Mesenchymal stem cell (in vitro differentiated cells and primary cell): ENCODE data around the gene OPTC.

Experiments used
- DNase-seq: peaks from one replicate; pipeline ENCODE4 v3.0.0-alpha.2; 2013
- H2AFZ ChIP-seq: one replicate; pipeline ENCODE4 v1.6.1; 2013; ENCODE audit warnings: low read depth, mild to moderate bottlenecking, control low read depth, inconsistent platforms, low read length, moderate library complexity
- H2AK5ac ChIP-seq: 2 replicates; pipeline ENCODE4 v1.6.1; 2013; ENCODE audit warnings: low read length, moderate library complexity, mild to moderate bottlenecking, inconsistent platforms; ENCODE audit not compliant: severe bottlenecking
- H2BK120ac ChIP-seq: one replicate; pipeline ENCODE4 v1.6.1; 2013; ENCODE audit warnings: low read depth, mild to moderate bottlenecking, inconsistent platforms, low read length, moderate library complexity
- H2BK12ac ChIP-seq, 2 experiments: one replicate each; pipeline ENCODE4 v1.6.1; 2013; ENCODE audit warnings: inconsistent platforms in 2 of 2, low read length in 2 of 2, mild to moderate bottlenecking in 2 of 2, moderate library complexity in 2 of 2, control low read depth in 1 of 2
- H2BK15ac ChIP-seq: one replicate; pipeline ENCODE4 v1.6.1; 2013; ENCODE audit warnings: mild to moderate bottlenecking, low read depth, inconsistent platforms; ENCODE audit not compliant: poor library complexity, severe bottlenecking
- H2BK5ac ChIP-seq: 2 replicates; pipeline ENCODE4 v1.6.1; 2013; ENCODE audit warnings: low read depth, mild to moderate bottlenecking, low read length, control low read depth, inconsistent platforms; ENCODE audit not compliant: poor library complexity, severe bottlenecking
- H3K14ac ChIP-seq, 2 experiments: one replicate each; pipeline ENCODE4 v1.6.1; 2013; ENCODE audit warnings: inconsistent platforms in 2 of 2, low read length in 2 of 2, control low read depth in 1 of 2, mild to moderate bottlenecking in 1 of 2, moderate library complexity in 1 of 2
- H3K18ac ChIP-seq, 2 experiments: one replicate each; pipeline ENCODE4 v1.6.1; 2013; ENCODE audit warnings: inconsistent platforms in 2 of 2, low read length in 2 of 2, control low read depth in 1 of 2, low read depth in 1 of 2, mild to moderate bottlenecking in 1 of 2
- H3K23ac ChIP-seq, 2 experiments: one replicate each; pipeline ENCODE4 v1.6.1; 2013; ENCODE audit warnings: inconsistent platforms in 2 of 2, low read length in 2 of 2, mild to moderate bottlenecking in 2 of 2, moderate library complexity in 2 of 2, control low read depth in 1 of 2
- H3K27ac ChIP-seq: 2 replicates; pipeline ENCODE4 v1.5.1; 2013; ENCODE audit warnings: mild to moderate bottlenecking, moderate library complexity, low read length, control low read depth, inconsistent platforms; ENCODE audit not compliant: poor library complexity, severe bottlenecking
- H3K27me3 ChIP-seq, 2 experiments: 2 replicates each; pipeline versions ENCODE4 v1.6.1 to v1.7.0; 2013; ENCODE audit warnings: low read length in 2 of 2, mild to moderate bottlenecking in 2 of 2, moderate library complexity in 2 of 2, control low read depth in 1 of 2, inconsistent platforms in 1 of 2; ENCODE audit not compliant: control insufficient read depth in 1 of 2, insufficient read depth in 1 of 2
- H3K36me3 ChIP-seq, 2 experiments: 2 replicates each; pipeline versions ENCODE4 v1.6.1 to v1.7.0; 2013; ENCODE audit warnings: low read length in 2 of 2, control low read depth in 1 of 2, inconsistent platforms in 1 of 2, low read depth in 1 of 2, mild to moderate bottlenecking in 1 of 2; ENCODE audit not compliant: insufficient read depth in 2 of 2, control insufficient read depth in 1 of 2
- H3K4ac ChIP-seq, 2 experiments: one replicate each; pipeline ENCODE4 v1.6.1; 2013; ENCODE audit warnings: inconsistent platforms in 2 of 2, low read length in 2 of 2, mild to moderate bottlenecking in 2 of 2, moderate library complexity in 2 of 2, control low read depth in 1 of 2, low read depth in 1 of 2
- H3K4me1 ChIP-seq: 2 replicates; pipeline ENCODE4 v1.6.1; 2013; ENCODE audit warnings: low read depth, low read length, control low read depth; ENCODE audit not compliant: control insufficient read depth, insufficient read depth
- H3K4me2 ChIP-seq: 2 replicates; pipeline ENCODE4 v1.6.1; 2013; ENCODE audit warnings: low read length, mild to moderate bottlenecking, inconsistent platforms; ENCODE audit not compliant: poor library complexity, severe bottlenecking
- H3K4me3 ChIP-seq, 2 experiments: 2 replicates each; pipeline versions ENCODE4 v1.5.1 to v1.7.0; 2013; ENCODE audit warnings: low read length in 2 of 2, mild to moderate bottlenecking in 2 of 2, control low read depth in 1 of 2, low read depth in 1 of 2; ENCODE audit not compliant: insufficient read depth in 1 of 2
- H3K79me1 ChIP-seq: replicated peaks from 2 replicates; pipeline ENCODE4 v1.6.1; 2013; ENCODE audit warnings: mild to moderate bottlenecking, control low read depth, low read length, inconsistent platforms; ENCODE audit not compliant: poor library complexity, severe bottlenecking
- H3K9ac ChIP-seq: 2 replicates; pipeline ENCODE4 v1.7.0; 2013; ENCODE audit warnings: mild to moderate bottlenecking, low read length, moderate library complexity
- H3K9me3 ChIP-seq: 2 replicates; pipeline ENCODE4 v1.7.0; 2013; ENCODE audit warnings: mild to moderate bottlenecking, low read length; ENCODE audit not compliant: control insufficient read depth
- H4K8ac ChIP-seq: one replicate; pipeline ENCODE4 v1.6.1; 2013; ENCODE audit warnings: inconsistent platforms, mild to moderate bottlenecking, low read length, moderate library complexity
- H4K91ac ChIP-seq: one replicate; pipeline ENCODE4 v1.6.1; 2013; ENCODE audit warnings: mild to moderate bottlenecking, low read length, inconsistent platforms
- WGBS: methylation state at CpG from one replicate; pipeline ENCODE4 v1.1.7; 2013; ENCODE audit warnings: mixed read lengths; 5-methylcytosine and 5-hydroxymethylcytosine counted together

Gene OPTC

GRCh38 chr1:203526130-203526529 lies 32.2 kb downstream of the OPTC start:
- Histone ChIP-seq H3K18ac (no peak overlapping the region), H3K4ac (no peak overlapping the region), H3K4me3 (no peak overlapping the region), H3K4me2 (no peak overlapping the region), H3K9me3 (no peaks in the 10 kb centered on the region), H2BK15ac (no peak overlapping the region), H3K9ac (peak overlapping the region; percentile 50), H3K23ac (no peak overlapping the region), H4K8ac (no peak overlapping the region), H2BK12ac (peak overlapping the region in 1 of 2 experiments; percentile 2), H2AFZ (no peak overlapping the region), H3K14ac (peak overlapping the region in 1 of 2 experiments; percentile 22), H2BK5ac (no peak overlapping the region), H4K91ac (no peak overlapping the region), H2BK120ac (no peak overlapping the region), H3K4me1 (peaks cover 14% of the 10 kb centered on the region), H3K79me1 (no peaks in the 10 kb centered on the region), H3K27ac (no peak overlapping the region), H3K36me3 (no peaks in the 10 kb centered on the region), H3K27me3 (no peaks in the 10 kb centered on the region), H2AK5ac (no peak overlapping the region)
- WGBS, result 93% methylated on average over 4 of the region's 5 CpGs
- DNase-seq, result no peak

GRCh38 chr1:203526572-203526971 lies 32.6 kb downstream of the OPTC start:
- H3K14ac ChIP-seq, result peak overlapping the region in 1 of 2 experiments; percentile 31
- H3K27me3 ChIP-seq, result no peaks in the 10 kb centered on the region
- H3K4ac ChIP-seq, result no peak overlapping the region
- no peak overlapping the region for H3K23ac ChIP-seq
- no peak overlapping the region for H4K91ac ChIP-seq
- peak overlapping the region; percentile 5 to 16 for H2BK12ac ChIP-seq
- H3K18ac ChIP-seq, result peak overlapping the region in 1 of 2 experiments; percentile 5
- H2AK5ac ChIP-seq, result no peak overlapping the region
- H2BK120ac ChIP-seq, result no peak overlapping the region
- peak overlapping the region; percentile 35 for H4K8ac ChIP-seq
- H3K4me1 ChIP-seq, result peaks cover 11% of the 10 kb centered on the region
- no peak overlapping the region for H2AFZ ChIP-seq
- no peaks in the 10 kb centered on the region for H3K79me1 ChIP-seq
- no peak overlapping the region for H3K27ac ChIP-seq
- H2BK5ac ChIP-seq, result no peak overlapping the region
- H3K36me3 ChIP-seq, result no peaks in the 10 kb centered on the region
- H2BK15ac ChIP-seq, result peak overlapping the region; percentile 26
- WGBS, result 80% methylated on average over 6 of the region's 6 CpGs
- no peaks in the 10 kb centered on the region for H3K9me3 ChIP-seq
- no peak overlapping the region for H3K4me3 ChIP-seq
- H3K9ac ChIP-seq, result peak overlapping the region; percentile 50
- no peak for DNase-seq
- H3K4me2 ChIP-seq, result no peak overlapping the region

DNA sequence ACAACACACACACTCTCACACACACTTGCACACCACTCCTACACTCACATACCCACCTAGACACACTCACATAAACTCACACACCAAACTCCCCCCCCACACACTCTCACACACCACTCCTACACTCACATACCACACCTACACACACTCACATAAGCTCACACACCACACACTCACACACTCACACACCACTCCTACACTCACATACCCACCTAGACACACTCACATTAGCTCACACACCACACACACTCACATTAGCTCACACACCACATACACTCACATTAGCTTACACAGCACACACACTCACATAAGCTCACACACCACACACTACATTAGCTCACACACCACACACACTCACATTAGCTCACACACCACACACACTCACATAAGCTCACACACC lies 33.1 kb downstream of the OPTC start:
- DNase-seq, result no peak
- Histone ChIP-seq H3K79me1 (no peaks in the 10 kb centered on the region), H2AFZ (no peak overlapping the region), H3K4me2 (no peak overlapping the region), H3K4me1 (peaks cover 7% of the 10 kb centered on the region), H3K36me3 (no peaks in the 10 kb centered on the region), H3K4ac (no peak overlapping the region), H3K9ac (peak overlapping the region; percentile 50), H3K27ac (no peak overlapping the region), H2BK120ac (no peak overlapping the region), H2BK12ac (peak overlapping the region; percentile 28 to 29), H3K14ac (peak overlapping the region in 1 of 2 experiments; percentile 61), H3K18ac (peak overlapping the region; percentile 5 to 25), H3K4me3 (no peak overlapping the region), H2BK5ac (no peak overlapping the region), H2BK15ac (no peak overlapping the region), H3K9me3 (no peaks in the 10 kb centered on the region), H3K27me3 (no peaks in the 10 kb centered on the region), H4K91ac (peak overlapping the region; percentile 73), H3K23ac (no peak overlapping the region), H4K8ac (no peak overlapping the region), H2AK5ac (no peak overlapping the region)

- Histone ChIP-seq H3K9ac (no peak overlapping the region), H3K36me3 (no peaks in the 10 kb centered on the region), H4K8ac (no peak overlapping the region), H3K14ac (no peak overlapping the region), H3K79me1 (no peaks in the 10 kb centered on the region), H3K18ac (no peak overlapping the region), H3K4me1 (peaks cover 3% of the 10 kb centered on the region), H3K4ac (no peak overlapping the region), H2BK15ac (no peak overlapping the region), H4K91ac (no peak overlapping the region), H3K9me3 (no peaks in the 10 kb centered on the region), H2BK5ac (no peak overlapping the region), H3K23ac (no peak overlapping the region), H3K27ac (no peak overlapping the region), H2AK5ac (no peak overlapping the region), H3K4me2 (no peak overlapping the region), H3K4me3 (no peak overlapping the region), H3K27me3 (no peaks in the 10 kb centered on the region), H2AFZ (no peak overlapping the region), H2BK12ac (no peak overlapping the region), H2BK120ac (no peak overlapping the region)
- no peak for DNase-seq
- WGBS, result 94% methylated on average over 2 of the region's 3 CpGs
Measured at GRCh38 chr1:203528063-203528462, 34.1 kb downstream of the OPTC start.
